SKM-1 treated with dmso at 0.1 percent for 144 hours (cell line): ENCODE measurements around the gene REC8.
A peak's percentile ranks its signal among the peaks of the same experiment; 100 is the strongest.
"Not testable (repeated sequence)": the region's sequence is repeated elsewhere in the genome, so short reads cannot be mapped to it uniquely, and the experiment has no call there.

Experiments used
- DNase-seq: peaks from one replicate; lab custom pipeline; 2025; ENCODE audit not compliant: unreplicated experiment; lab: John Stamatoyannopoulos, UW

Gene REC8

GRCh38 chr14:24183014-24183481, 11.2 kb downstream of the REC8 start:
- DNase-seq, result no peak

DNA sequence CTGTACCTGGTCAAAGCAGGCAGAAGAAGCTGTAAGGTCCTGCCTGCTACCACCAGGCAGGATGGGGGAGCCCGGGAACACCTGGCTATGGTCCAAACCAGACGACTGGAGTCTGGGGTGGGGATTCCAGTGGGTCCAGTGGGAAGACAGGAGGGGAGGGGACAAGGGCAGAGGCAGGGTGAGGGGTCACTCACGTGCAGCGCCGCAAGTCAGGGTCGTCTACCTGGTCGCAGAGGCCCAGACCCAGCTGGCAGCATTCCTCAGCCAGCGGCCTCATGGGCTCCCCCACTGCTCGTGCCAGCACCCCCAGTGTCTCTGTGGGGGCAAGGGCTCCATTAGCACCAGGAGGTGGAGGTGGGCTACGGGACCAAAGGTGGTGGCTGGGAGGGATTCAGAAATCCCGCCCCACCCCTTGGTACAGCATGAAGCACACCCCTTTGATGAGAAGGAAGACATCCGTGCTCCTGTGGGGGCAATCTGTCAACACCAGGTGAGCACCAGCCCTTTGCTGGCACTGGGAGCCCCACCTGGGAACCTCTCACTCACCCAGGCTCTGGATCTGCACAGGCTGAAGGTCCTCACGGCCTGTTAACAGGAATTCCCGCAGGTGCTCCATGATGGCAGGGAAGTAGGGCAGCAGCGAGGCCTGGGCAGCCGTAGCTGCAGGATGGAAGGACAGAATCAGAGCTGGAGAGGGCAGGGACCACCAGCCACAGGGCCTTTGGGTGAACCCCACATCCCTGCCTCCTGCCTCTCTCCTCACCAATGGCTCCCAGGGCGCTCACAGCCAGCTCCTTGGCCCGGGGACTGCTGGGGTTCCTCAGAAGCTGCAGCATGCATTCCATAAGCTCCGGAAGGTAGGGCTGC, 12.5 kb downstream of the REC8 start:
- DNase-seq, result no peak

- no peak for DNase-seq
Measured at GRCh38 chr14:24185026-24185425, 13.1 kb downstream of the REC8 start.

- no peak for DNase-seq
Measured at GRCh38 chr14:24185741-24186140, 13.9 kb downstream of the REC8 start.

- DNase-seq, result no peak
Measured at GRCh38 chr14:24186831-24187538, 15.1 kb downstream of the REC8 start.

DNA sequence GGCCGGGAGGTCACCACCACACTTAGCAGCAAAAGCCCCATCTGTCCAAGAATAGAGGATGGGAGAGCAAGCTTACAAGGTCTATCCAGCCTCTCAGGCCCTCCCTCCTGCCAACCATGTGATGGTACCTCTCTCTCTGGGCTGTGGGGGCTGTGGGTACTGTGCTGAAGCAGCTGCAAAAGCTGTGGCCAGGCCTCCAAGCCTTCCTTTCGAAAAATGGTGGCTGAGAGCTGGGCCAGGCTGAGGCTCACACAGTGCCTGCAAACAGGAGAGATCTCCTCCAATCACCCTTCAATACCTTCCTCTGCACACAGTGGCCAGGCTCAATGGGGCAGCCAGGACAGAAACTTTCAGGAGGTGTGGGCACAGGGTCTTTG, 15.6 kb downstream of the REC8 start:
- no peak for DNase-seq

- DNase-seq, result peak; percentile 82
Measured at GRCh38 chr14:24188251-24189058, 16.6 kb downstream of the REC8 start, which contains the start of gene IPO4. Gene IPO4, minus strand, starts transcription at chr14:24188816. Its CDS starts 29 bp downstream, at chr14:24188787.

DNA sequence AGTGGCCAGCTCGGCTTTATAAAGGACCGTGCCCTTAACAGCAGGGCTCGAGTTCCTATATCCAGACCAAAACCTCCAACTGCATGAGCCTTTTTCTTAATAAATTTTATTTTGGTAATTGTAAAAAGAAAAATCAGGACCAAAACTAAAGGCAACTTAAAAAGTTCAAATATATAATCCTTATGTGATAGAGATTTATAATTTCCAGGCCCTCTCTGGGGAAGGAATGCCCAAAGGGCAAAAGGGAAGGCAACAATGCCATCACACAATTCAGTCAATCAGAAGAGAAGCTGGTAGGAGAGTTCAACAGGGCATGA, 17.1 kb downstream of the REC8 start:
- no peak for DNase-seq

DNA sequence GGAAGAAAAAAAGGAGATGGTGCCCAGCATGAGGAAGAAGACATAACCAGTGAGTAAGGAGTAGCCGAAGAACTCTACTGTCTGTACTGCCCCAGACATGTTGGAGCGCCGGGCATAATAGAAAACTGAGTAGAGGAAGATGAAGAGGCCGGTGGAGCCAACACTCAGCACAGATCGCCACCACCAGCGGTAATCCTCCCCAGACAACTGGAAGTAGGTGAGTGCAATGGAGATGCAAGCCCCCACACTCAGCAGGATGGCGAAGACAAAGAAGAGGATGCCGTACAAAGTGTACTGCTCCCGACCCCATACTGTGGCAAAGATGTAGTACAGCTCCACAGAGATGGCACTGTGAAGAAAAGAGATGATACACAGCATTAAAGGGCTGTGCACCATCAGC, 17.6 kb downstream of the REC8 start:
- no peak for DNase-seq

GRCh38 chr14:24190416-24190815, 18.5 kb downstream of the REC8 start:
- DNase-seq, result no peak

DNA sequence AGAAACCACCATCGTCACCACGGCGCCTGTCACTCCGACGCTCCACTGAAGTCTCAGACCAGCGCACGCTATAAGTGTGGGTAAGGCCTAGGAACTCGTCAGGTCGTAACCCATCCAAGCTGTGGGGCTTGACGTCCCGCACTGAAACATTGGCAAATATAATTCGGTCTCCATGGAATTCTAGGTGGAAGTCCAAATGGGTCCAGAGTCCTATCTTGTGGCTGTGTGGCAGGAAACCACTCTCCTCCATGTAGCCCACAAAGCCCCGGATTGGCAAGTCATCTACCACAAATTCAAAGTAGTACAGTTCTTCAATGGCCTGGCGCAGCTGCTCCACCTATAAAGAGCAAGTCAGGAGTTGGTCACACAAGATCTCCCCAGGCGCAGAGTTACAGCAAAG, 21.1 kb downstream of the REC8 start:
- no peak for DNase-seq

GRCh38 chr14:24194186-24194872, 22.4 kb downstream of the REC8 start:
- no peak for DNase-seq

- DNase-seq, result no peak
Measured at GRCh38 chr14:24194873-24195185, 22.9 kb downstream of the REC8 start.

DNA sequence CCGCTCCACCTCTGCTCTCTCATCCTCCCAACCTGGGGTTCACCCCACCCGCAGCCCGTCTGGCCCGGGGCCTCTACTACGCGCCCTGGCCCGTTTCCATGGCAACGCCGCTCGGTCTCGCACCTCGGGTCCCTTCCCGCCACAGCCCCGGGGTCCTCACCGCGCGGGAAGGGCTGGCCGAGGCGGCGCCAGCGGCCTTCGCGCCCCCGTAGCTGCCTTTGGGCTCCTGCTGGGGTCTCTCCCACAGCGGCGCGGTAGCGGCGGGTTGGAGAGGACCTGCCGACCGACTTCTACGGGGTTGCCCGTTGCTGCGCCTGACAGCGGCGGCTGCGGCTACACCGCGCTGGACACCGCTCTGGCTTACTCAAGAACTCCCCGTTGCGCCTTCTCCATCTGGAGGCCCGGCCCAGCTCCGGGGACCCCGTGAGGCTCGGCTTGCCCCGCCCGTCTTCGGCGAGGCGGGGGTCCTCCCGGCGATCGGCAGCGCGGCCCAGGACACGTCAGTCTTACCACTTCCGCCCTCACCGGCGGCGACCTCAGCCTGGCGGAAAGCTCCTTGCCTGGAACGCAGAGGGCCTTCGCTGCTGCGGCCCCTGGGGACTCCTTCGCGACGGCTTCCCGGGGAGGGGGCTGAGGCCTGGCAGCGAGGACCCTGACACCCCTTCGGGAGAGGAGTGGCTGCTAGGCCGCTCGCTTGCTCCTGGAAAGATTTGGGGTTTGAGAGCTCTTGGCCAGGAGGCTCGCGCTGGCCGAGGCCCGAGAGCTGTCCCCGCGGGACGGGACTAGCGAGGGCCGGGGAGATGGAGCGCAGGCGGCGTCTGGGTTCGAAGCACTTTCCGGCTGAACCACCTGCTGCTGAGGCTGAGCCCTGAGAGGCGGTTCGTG, 23.5 kb downstream of the REC8 start, which contains the start of gene TM9SF1:
Gene TM9SF1, minus strand, starts transcription at position 256 of the 885 bp plus-strand sequence. CDS start 422 bp downstream, outside the sequence.
- DNase-seq, result peak; percentile 45

GRCh38 chr14:24196071-24197055, 24.5 kb downstream of the REC8 start:
- DNase-seq, result no peak

- no peak for DNase-seq
Measured at GRCh38 chr14:24197056-24197450, 25.2 kb downstream of the REC8 start.

DNA sequence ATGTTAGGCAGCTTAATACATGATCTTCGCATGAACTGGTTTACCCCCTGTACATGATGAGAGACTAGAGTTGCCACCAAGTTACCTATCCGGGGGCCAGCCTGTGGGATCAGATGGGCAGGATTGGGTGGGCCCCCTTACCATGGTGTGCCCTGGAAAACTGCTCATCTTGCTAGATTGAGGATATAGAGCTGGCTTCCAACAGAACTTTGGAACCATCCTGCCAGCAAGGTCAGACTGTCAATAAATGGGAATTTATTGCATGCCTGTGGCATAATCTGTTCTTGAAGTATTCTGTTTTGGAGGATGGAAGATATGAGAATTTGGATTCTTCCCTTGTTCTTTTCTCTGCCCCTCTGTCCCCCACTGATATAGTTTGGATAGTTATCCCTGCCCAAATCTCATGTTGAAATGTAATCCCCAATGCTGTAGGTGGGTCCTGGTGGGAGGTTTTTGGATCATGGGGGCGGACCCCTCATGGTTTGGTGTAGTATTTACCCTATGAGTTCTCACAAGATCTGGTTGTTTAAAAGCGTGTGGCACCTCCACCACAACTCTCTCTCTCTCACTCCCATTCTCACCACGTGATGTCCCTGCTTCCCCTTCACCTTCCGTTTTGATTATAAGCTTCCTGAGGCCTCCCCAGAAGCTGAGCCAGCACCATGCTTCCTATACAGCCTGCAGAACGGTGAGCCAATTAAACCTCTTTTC, 27.1 kb downstream of the REC8 start:
- DNase-seq, result no peak

DNA sequence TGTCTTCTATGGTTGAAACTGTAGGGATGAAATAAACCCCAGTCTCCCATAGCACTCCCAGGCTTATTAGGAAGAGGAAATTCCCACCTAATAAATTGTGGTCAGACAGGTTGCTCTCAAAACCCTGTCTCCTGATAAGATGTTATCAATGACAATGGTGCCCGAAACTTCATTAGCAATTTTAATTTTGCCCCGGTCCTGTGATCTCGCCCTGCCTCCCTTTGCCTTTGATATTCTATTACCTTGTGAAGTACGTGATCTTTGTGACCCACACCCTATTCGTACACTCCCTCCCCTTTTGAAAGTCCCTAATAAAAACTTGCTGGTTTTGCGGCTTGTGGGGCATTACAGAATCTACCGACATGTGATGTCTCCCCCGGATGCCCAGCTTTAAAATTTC, 30.7 kb downstream of the REC8 start:
- not testable (repeated sequence) for DNase-seq
